CD4-positive, alpha-beta memory T cell (primary cell): ENCODE results near the gene DCX. TPM values are rescaled to one million over a fixed set of nuclear protein-coding genes. Genes with fewer than 3 reads are reported as not detected.

Experiments used
- CTCF ChIA-PET: fragments of 350-600 bp; sonication (Branson Sonifier 250); formaldehyde crosslinking; loops from one replicate; lab custom pipeline; 2021; ENCODE audit warnings: inconsistent platforms; ENCODE audit not compliant: partially characterized antibody; lab: Charles Lee
- POLR2A ChIA-PET: fragments of 350-600 bp; sonication (Branson Sonifier 250); formaldehyde crosslinking; loops from one replicate; lab custom pipeline; 2021; ENCODE audit not compliant: partially characterized antibody; lab: Charles Lee
- DNase-seq, 5 donors: peaks; one replicate each; pipeline versions ENCODE4 v3.0.0 to v3.0.0-alpha.2; 2020 to 2022; ENCODE audit warnings: mixed read lengths in 1 of 5
- H3K27ac ChIP-seq: one replicate; pipeline ENCODE4 v1.7.0; 2013; ENCODE audit warnings: low read depth, low read length
- H3K27me3 ChIP-seq: 2 replicates; pipeline ENCODE4 v1.7.0; 2013; ENCODE audit warnings: mild to moderate bottlenecking, low read length, moderate library complexity; ENCODE audit not compliant: insufficient read depth
- H3K36me3 ChIP-seq: 2 replicates; pipeline ENCODE4 v1.7.0; 2013; ENCODE audit warnings: mild to moderate bottlenecking, low read length, moderate library complexity; ENCODE audit not compliant: insufficient read depth
- H3K4me1 ChIP-seq: 2 replicates; pipeline ENCODE4 v1.7.0; 2013; ENCODE audit warnings: mild to moderate bottlenecking, low read length, moderate library complexity; ENCODE audit not compliant: insufficient read depth
- H3K4me3 ChIP-seq, 2 donors: one replicate each; pipeline ENCODE4 v1.7.0; 2013; ENCODE audit warnings: low read length in 2 of 2, mild to moderate bottlenecking in 1 of 2
- H3K9me3 ChIP-seq, 2 donors: one replicate each; pipeline ENCODE4 v1.7.0; 2013; ENCODE audit warnings: low read length in 2 of 2, control low read depth in 1 of 2; ENCODE audit not compliant: control insufficient read depth in 1 of 2
- H3K27ac Mint-ChIP-seq, 7 donors: one replicate each; pipeline ENCODE4 v1.8.0; 2020 to 2021; ENCODE audit warnings: mixed read lengths in 7 of 7, mild to moderate bottlenecking in 6 of 7, inconsistent platforms in 3 of 7, moderate library complexity in 3 of 7
- H3K27me3 Mint-ChIP-seq, 2 donors: one replicate each; pipeline ENCODE4 v1.8.0; 2020 to 2021; ENCODE audit warnings: mixed read lengths in 2 of 2
- H3K36me3 Mint-ChIP-seq, 2 donors: one replicate each; pipeline ENCODE4 v1.8.0; 2020 to 2021; ENCODE audit warnings: mixed read lengths in 2 of 2, inconsistent platforms in 1 of 2, mild to moderate bottlenecking in 1 of 2
- H3K4me1 Mint-ChIP-seq, 4 donors: one replicate each; pipeline ENCODE4 v1.8.0; 2020 to 2021; ENCODE audit warnings: mixed read lengths in 4 of 4, mild to moderate bottlenecking in 1 of 4
- H3K4me3 Mint-ChIP-seq, 8 donors: one replicate each; pipeline ENCODE4 v1.8.0; 2020 to 2021; ENCODE audit warnings: mixed read lengths in 8 of 8, mild to moderate bottlenecking in 7 of 8, moderate library complexity in 6 of 8, inconsistent platforms in 3 of 8
- H3K9me3 Mint-ChIP-seq, 8 donors: one replicate each; pipeline ENCODE4 v1.8.0; 2020 to 2021; ENCODE audit warnings: mixed read lengths in 8 of 8, mild to moderate bottlenecking in 5 of 8, inconsistent platforms in 3 of 8, moderate library complexity in 1 of 8
- intact Hi-C: fragments of 100-400 bp; cut with micrococcal nuclease; formaldehyde crosslinking; loops from one replicate; pipeline ENCODE4 v1.15.1; 2023
- polyA plus RNA-seq, 2 donors: library from polyadenylated mRNA; unstranded; fragments of 300-500 nt; fragmentation: Illumina TruSeq; gene quantifications; one replicate each; pipeline ENCODE4 v1.2.3, GENCODE V29; 2021
- total RNA-seq, 2 experiments: library from RNA; stranded (reverse); gene quantifications; one replicate each; pipeline ENCODE4 v1.2.3, GENCODE V29; 2021

The DCX gene
- total and polyA plus RNA-seq, 4 experiments from 2014 or later, result not detected

- Histone ChIP-seq H3K4me1 (no peaks in the 10 kb centered on the region), H3K4me3 (no peak overlapping the region), H3K9me3 (no peaks in the 10 kb centered on the region), H3K27ac (no peak overlapping the region), H3K27me3 (no peaks in the 10 kb centered on the region), H3K36me3 (no peaks in the 10 kb centered on the region)
- no peak overlapping the region for H3K27ac Mint-ChIP-seq
- H3K9me3 Mint-ChIP-seq, result no peaks in the 10 kb centered on the region
- POLR2A ChIA-PET, result no interaction called here
- intact Hi-C loops, result no loop called here
- CTCF ChIA-PET, result no interaction called here
- DNase-seq, result no peak
- no peaks in the 10 kb centered on the region for H3K4me1 Mint-ChIP-seq
- H3K36me3 Mint-ChIP-seq, result no peaks in the 10 kb centered on the region
- no peaks in the 10 kb centered on the region for H3K27me3 Mint-ChIP-seq
- no peak overlapping the region for H3K4me3 Mint-ChIP-seq
Measured at GRCh38 chrX:111394569-111394968, 17.4 kb downstream of the DCX start.

GRCh38 chrX:111387470-111388070, 24.4 kb downstream of the DCX start:
- Histone ChIP-seq H3K4me3 (no peak overlapping the region), H3K9me3 (no peaks in the 10 kb centered on the region), H3K36me3 (no peaks in the 10 kb centered on the region), H3K27ac (no peak overlapping the region), H3K4me1 (no peaks in the 10 kb centered on the region), H3K27me3 (no peaks in the 10 kb centered on the region)
- ChIA-PET CTCF (no interaction called here), POLR2A (no interaction called here)
- Mint-ChIP-seq H3K36me3 (no peaks in the 10 kb centered on the region), H3K27me3 (no peaks in the 10 kb centered on the region), H3K4me3 (no peak overlapping the region), H3K27ac (no peak overlapping the region), H3K4me1 (no peaks in the 10 kb centered on the region), H3K9me3 (no peaks in the 10 kb centered on the region)
- no peak for DNase-seq
- intact Hi-C loops, result no loop called here

- Histone ChIP-seq H3K27me3 (no peaks in the 10 kb centered on the region), H3K27ac (no peak overlapping the region), H3K9me3 (no peaks in the 10 kb centered on the region), H3K4me1 (no peaks in the 10 kb centered on the region), H3K36me3 (no peaks in the 10 kb centered on the region), H3K4me3 (no peak overlapping the region)
- intact Hi-C loops, result no loop called here
- ChIA-PET CTCF (no interaction called here), POLR2A (no interaction called here)
- no peaks in the 10 kb centered on the region for H3K9me3 Mint-ChIP-seq
- no peak for DNase-seq
- no peaks in the 10 kb centered on the region for H3K36me3 Mint-ChIP-seq
- H3K27me3 Mint-ChIP-seq, result no peaks in the 10 kb centered on the region
- H3K4me1 Mint-ChIP-seq, result no peaks in the 10 kb centered on the region
- no peak overlapping the region for H3K27ac Mint-ChIP-seq
- no peak overlapping the region for H3K4me3 Mint-ChIP-seq
Measured at GRCh38 chrX:111386615-111387233, 25.3 kb downstream of the DCX start.

- DNase-seq, result no peak
- no peaks in the 10 kb centered on the region for H3K36me3 Mint-ChIP-seq
- H3K27ac Mint-ChIP-seq, result no peak overlapping the region
- H3K4me1 Mint-ChIP-seq, result no peaks in the 10 kb centered on the region
- no peaks in the 10 kb centered on the region for H3K36me3 ChIP-seq
- H3K9me3 Mint-ChIP-seq, result no peaks in the 10 kb centered on the region
- H3K4me3 ChIP-seq, result no peak overlapping the region
- H3K9me3 ChIP-seq, result no peaks in the 10 kb centered on the region
- CTCF ChIA-PET, result no interaction called here
- H3K27me3 Mint-ChIP-seq, result peaks cover 0 to 2% of the 10 kb centered on the region in 2 donors
- POLR2A ChIA-PET, result no interaction called here
- H3K4me3 Mint-ChIP-seq, result no peak overlapping the region
- H3K4me1 ChIP-seq, result no peaks in the 10 kb centered on the region
- no peak overlapping the region for H3K27ac ChIP-seq
- intact Hi-C loops, result no loop called here
- H3K27me3 ChIP-seq, result no peaks in the 10 kb centered on the region
Measured at GRCh38 chrX:111386077-111386476, 25.9 kb downstream of the DCX start.

- H3K4me3 Mint-ChIP-seq, result no peak overlapping the region
- Histone ChIP-seq H3K36me3 (no peaks in the 10 kb centered on the region), H3K9me3 (no peaks in the 10 kb centered on the region), H3K27ac (no peak overlapping the region), H3K27me3 (no peaks in the 10 kb centered on the region), H3K4me1 (no peaks in the 10 kb centered on the region), H3K4me3 (no peak overlapping the region)
- no peaks in the 10 kb centered on the region for H3K4me1 Mint-ChIP-seq
- POLR2A ChIA-PET, result no interaction called here
- no peak for DNase-seq
- H3K27me3 Mint-ChIP-seq, result peaks cover 0 to 2% of the 10 kb centered on the region in 2 donors
- intact Hi-C loops, result no loop called here
- CTCF ChIA-PET, result no interaction called here
- H3K27ac Mint-ChIP-seq, result no peak overlapping the region
- no peaks in the 10 kb centered on the region for H3K9me3 Mint-ChIP-seq
- no peaks in the 10 kb centered on the region for H3K36me3 Mint-ChIP-seq
Measured at GRCh38 chrX:111382277-111382676, 29.7 kb downstream of the DCX start.

- Histone ChIP-seq H3K9me3 (no peaks in the 10 kb centered on the region), H3K4me3 (no peak overlapping the region), H3K27ac (no peak overlapping the region), H3K27me3 (no peaks in the 10 kb centered on the region), H3K4me1 (no peaks in the 10 kb centered on the region), H3K36me3 (no peaks in the 10 kb centered on the region)
- H3K4me3 Mint-ChIP-seq, result no peak overlapping the region
- ChIA-PET CTCF (no interaction called here), POLR2A (no interaction called here)
- peaks cover 0 to 2% of the 10 kb centered on the region in 2 donors for H3K27me3 Mint-ChIP-seq
- H3K36me3 Mint-ChIP-seq, result no peaks in the 10 kb centered on the region
- H3K4me1 Mint-ChIP-seq, result no peaks in the 10 kb centered on the region
- no peak for DNase-seq
- intact Hi-C loops, result no loop called here
- H3K27ac Mint-ChIP-seq, result no peak overlapping the region
- no peaks in the 10 kb centered on the region for H3K9me3 Mint-ChIP-seq
Measured at GRCh38 chrX:111376897-111377578, 35.0 kb downstream of the DCX start.

- no peaks in the 10 kb centered on the region for H3K36me3 ChIP-seq
- no peak for DNase-seq
- H3K27me3 ChIP-seq, result no peaks in the 10 kb centered on the region
- H3K9me3 Mint-ChIP-seq, result no peaks in the 10 kb centered on the region
- no peaks in the 10 kb centered on the region for H3K4me1 ChIP-seq
- intact Hi-C loops, result no loop called here
- H3K27me3 Mint-ChIP-seq, result peaks cover 0 to under 1% of the 10 kb centered on the region in 2 donors
- no peaks in the 10 kb centered on the region for H3K9me3 ChIP-seq
- no peaks in the 10 kb centered on the region for H3K4me1 Mint-ChIP-seq
- no peak overlapping the region for H3K4me3 Mint-ChIP-seq
- POLR2A ChIA-PET, result no interaction called here
- H3K36me3 Mint-ChIP-seq, result no peaks in the 10 kb centered on the region
- no peak overlapping the region for H3K4me3 ChIP-seq
- H3K27ac Mint-ChIP-seq, result no peak overlapping the region
- H3K27ac ChIP-seq, result no peak overlapping the region
- CTCF ChIA-PET, result no interaction called here
Measured at GRCh38 chrX:111376486-111376885, 35.5 kb downstream of the DCX start.
